T47D (cell line): ENCODE measurements around the gene TCF12.
"Not testable (repeated sequence)": the region's sequence is repeated elsewhere in the genome, so short reads cannot be mapped to it uniquely, and the experiment has no call there.

Experiments
- DNase-seq, 2 experiments: peaks; one replicate each; pipeline versions ENCODE4 v3.0.0 to v3.0.0-alpha.2; 2011 to 2012; ENCODE audit warnings: low read depth in 1 of 2, low spot score in 1 of 2
- JUND ChIP-seq: IDR thresholded peaks from 2 replicates; pipeline ENCODE4 v1.6.1; 2012; ENCODE audit warnings: low read depth
- in situ Hi-C: cut with HindIII; loops from 2 replicates; pipeline ENCODE4 v1.10.0; 2016; ENCODE audit warnings: low sequenced_read_pairs, low pct_unique_long_range_greater_than_20kb

Gene TCF12

GRCh38 chr15:57003418-57003817 is 85.0 kb downstream of the TCF12 start:
- no peak for DNase-seq
- in situ Hi-C loops, result no loop called here
- TF ChIP-seq JUND, result no peak

- in situ Hi-C loops, result no loop called here
- no peak for DNase-seq
- TF ChIP-seq JUND, result no peak
Observed at GRCh38 chr15:57005244-57005643, 86.8 kb downstream of the TCF12 start.

- DNase-seq, in situ Hi-C loops: not testable (repeated sequence)
Observed at GRCh38 chr15:57007797-57008196, 89.4 kb downstream of the TCF12 start.

- no peak for DNase-seq
- in situ Hi-C loops, result no loop called here
- TF ChIP-seq JUND, result no peak
Observed at GRCh38 chr15:57010724-57011123, 92.3 kb downstream of the TCF12 start.

GRCh38 chr15:57012556-57012955 is 94.1 kb downstream of the TCF12 start:
- no peak for DNase-seq
- in situ Hi-C loops, result no loop called here
- no peak for TF ChIP-seq JUND

GRCh38 chr15:57014896-57015295 is 96.5 kb downstream of the TCF12 start:
- DNase-seq, in situ Hi-C loops: not testable (repeated sequence)

GRCh38 chr15:57015360-57015759 is 96.9 kb downstream of the TCF12 start:
- in situ Hi-C loops, result no loop called here
- DNase-seq, result no peak
- no peak for TF ChIP-seq JUND

- DNase-seq, result no peak
- in situ Hi-C loops, result no loop called here
- TF ChIP-seq JUND, result no peak
Observed at GRCh38 chr15:57015897-57016296, 97.5 kb downstream of the TCF12 start.

GRCh38 chr15:57017024-57017423 is 98.6 kb downstream of the TCF12 start:
- DNase-seq, result peak in 1 of 2 experiments; percentile 42
- no peak for TF ChIP-seq JUND
- in situ Hi-C loops, result no loop called here

GRCh38 chr15:57018151-57018550 is 99.7 kb downstream of the TCF12 start:
- in situ Hi-C loops, result no loop called here
- no peak for DNase-seq
- no peak for TF ChIP-seq JUND

- no peak for TF ChIP-seq JUND
- DNase-seq, result no peak
- in situ Hi-C loops, result no loop called here
Observed at GRCh38 chr15:57019496-57020160, 101.2 kb downstream of the TCF12 start.

GRCh38 chr15:57025264-57025926 is 107.0 kb downstream of the TCF12 start:
- in situ Hi-C loops, result no loop called here
- DNase-seq, result no peak
- TF ChIP-seq JUND, result no peak

GRCh38 chr15:57026016-57026592 is 107.7 kb downstream of the TCF12 start:
- in situ Hi-C loops, result no loop called here
- no peak for DNase-seq
- TF ChIP-seq JUND, result no peak
